NCI-H2081 treated with DMSO at 0.1 percent for 48 hours (cell line): Measurements from ENCODE around the gene STXBP4.

Experiments
- DNase-seq: peaks from one replicate; lab custom pipeline; 2025; lab: John Stamatoyannopoulos, UW

Gene STXBP4

GRCh38 chr17:54971147-54971546, 2.6 kb downstream of the STXBP4 start:
- no peak for DNase-seq

GRCh38 chr17:54971901-54972300, 3.3 kb downstream of the STXBP4 start:
- DNase-seq, result no peak

DNA sequence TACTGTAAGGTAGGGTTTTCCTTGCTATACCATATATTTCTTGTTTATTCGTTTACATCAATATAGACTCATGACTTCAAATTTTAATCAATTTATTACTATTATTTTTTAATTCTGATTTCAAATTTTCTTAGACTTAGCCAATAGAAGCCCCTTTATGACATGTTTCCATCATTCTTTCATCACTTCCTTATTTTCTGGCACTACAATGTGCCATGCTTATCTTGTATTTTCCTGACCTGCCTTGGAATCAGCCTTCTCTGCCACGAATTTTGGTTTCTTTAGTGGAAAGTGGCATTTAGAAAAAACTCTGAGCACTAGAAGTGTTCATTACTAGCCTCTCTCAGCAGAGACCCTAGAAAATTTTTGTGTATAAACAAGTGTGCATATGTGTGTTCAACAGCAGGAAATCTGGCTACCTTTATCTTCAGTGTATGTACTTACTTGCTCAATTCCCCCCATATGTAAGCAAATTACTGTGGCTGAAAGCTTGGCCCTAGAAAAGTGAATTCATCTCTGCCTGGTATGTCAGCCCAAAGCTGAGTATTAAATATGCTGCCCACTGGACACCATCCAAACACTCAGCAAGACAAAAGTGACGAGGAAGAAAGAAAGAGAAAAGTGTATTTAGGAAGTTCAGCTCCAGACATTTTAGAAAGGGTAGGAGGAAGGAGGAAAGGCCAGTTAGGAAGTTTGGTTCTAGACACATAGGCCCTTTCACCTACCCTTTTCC, 4.0 kb downstream of the STXBP4 start:
- DNase-seq, result peak; percentile 11

- no peak for DNase-seq
Observed at GRCh38 chr17:54974759-54975158, 6.2 kb downstream of the STXBP4 start.

- no peak for DNase-seq
Observed at GRCh38 chr17:54976316-54976715, 7.8 kb downstream of the STXBP4 start.

DNA sequence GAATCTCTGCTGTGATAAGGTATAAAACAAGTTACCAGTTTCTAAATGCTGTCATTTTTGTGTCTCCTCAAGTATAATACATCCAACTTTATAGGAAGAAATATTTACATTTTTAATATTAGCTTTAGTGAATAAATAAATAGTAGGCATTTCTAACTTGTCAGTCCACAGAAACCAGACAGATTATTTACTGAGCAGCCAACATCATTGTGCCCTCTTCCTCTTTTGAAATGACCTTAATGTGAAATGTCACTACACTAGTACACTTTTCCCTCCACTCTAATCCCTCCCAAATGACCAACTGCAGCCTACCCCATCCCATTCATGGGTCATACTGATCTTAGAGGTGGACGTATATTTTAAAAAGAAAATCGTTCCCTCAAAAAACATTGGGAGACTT, 9.2 kb downstream of the STXBP4 start:
- DNase-seq, result no peak

DNA sequence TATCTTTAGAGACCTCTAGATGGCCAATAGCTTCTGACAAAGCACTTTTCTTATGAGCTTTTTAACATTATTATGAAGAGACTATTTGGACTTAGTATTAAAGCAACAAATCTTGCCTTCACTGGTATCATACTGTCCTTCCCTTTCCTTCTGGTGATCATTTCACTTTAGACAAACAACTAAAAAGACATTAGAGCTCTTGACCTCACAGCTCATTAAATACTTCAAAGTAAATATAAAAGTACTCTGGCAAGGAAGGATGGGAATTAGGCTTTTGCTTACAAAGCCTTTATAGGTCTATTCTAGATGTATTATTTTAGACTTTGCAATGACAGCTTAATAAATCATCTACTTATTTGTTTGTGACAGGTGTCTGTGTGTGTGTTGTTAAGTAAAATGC, 11.1 kb downstream of the STXBP4 start:
- DNase-seq, result no peak

- DNase-seq, result no peak
Observed at GRCh38 chr17:54980375-54980774, 11.8 kb downstream of the STXBP4 start.

DNA sequence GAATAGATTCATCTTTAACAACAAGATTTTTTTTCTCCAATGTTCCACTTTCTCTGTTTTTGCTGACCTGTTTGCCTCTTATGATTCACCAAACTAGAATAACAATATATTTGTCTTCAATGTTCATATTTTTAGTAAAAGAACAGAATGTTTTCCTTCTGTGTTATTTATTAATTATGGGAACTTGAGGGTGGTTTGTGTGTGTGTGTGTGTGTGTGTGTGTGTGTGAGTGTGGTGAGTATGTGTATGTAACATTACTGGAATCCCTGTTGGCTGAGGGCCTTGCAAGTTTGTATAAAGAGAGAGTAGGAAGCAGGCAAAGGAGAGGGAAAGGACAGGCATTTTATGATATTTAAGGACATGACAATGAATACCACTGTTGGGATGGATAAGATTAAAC, 13.8 kb downstream of the STXBP4 start:
- no peak for DNase-seq

GRCh38 chr17:54983260-54983659, 14.7 kb downstream of the STXBP4 start:
- no peak for DNase-seq

DNA sequence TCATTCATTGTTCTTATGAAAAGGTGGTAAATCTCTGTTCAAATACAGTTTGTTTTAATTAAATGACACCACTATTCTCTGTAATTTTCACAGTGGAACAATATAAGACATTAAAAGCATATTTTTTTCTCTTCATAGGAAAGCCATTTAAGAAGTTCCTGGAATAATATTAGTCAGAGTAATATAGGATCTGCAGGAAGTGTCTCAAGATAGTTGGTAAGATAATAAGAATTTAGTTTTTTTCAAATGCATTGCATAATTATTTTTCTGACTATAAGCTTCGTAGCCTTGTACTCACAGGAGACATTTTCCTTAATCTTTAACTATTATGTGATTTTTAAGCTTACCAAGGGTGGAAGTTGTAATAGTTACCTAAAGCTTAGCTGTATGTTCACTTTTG, 16.9 kb downstream of the STXBP4 start:
- no peak for DNase-seq

GRCh38 chr17:54990118-54990517, 21.6 kb downstream of the STXBP4 start:
- no peak for DNase-seq

GRCh38 chr17:54991567-54991966, 23.0 kb downstream of the STXBP4 start:
- no peak for DNase-seq

- peak; percentile 31 for DNase-seq
Observed at GRCh38 chr17:54992797-54993639, 24.5 kb downstream of the STXBP4 start.

- DNase-seq, result no peak
Observed at GRCh38 chr17:54996441-54996840, 27.9 kb downstream of the STXBP4 start.

- no peak for DNase-seq
Observed at GRCh38 chr17:55002458-55002857, 33.9 kb downstream of the STXBP4 start.

GRCh38 chr17:55004484-55004883, 35.9 kb downstream of the STXBP4 start:
- no peak for DNase-seq

GRCh38 chr17:55005520-55005919, 37.0 kb downstream of the STXBP4 start:
- no peak for DNase-seq

DNA sequence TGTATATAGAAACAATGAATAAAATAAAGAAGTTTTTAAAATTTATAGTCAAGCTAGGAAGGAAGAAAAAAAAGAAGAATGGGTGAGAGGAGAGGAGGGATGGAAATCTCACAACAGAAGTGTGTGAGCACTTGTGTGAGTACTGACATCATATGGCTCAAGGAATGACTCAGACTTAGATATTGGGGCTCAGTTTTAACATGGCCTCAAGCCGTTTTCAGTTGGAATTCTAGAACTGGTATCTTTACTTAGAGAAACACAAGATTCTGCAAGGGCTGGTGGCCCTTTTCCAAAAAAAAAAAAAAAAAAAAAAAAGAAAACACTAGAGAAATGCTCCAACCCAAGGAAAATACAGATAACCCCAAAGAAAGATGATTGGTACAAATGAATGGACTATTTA, 55.1 kb downstream of the STXBP4 start:
- no peak for DNase-seq

- no peak for DNase-seq
Observed at GRCh38 chr17:55037828-55038227, 69.3 kb downstream of the STXBP4 start.

- no peak for DNase-seq
Observed at GRCh38 chr17:55038291-55038690, 69.7 kb downstream of the STXBP4 start.

GRCh38 chr17:55040611-55041010, 72.0 kb downstream of the STXBP4 start:
- DNase-seq, result no peak

DNA sequence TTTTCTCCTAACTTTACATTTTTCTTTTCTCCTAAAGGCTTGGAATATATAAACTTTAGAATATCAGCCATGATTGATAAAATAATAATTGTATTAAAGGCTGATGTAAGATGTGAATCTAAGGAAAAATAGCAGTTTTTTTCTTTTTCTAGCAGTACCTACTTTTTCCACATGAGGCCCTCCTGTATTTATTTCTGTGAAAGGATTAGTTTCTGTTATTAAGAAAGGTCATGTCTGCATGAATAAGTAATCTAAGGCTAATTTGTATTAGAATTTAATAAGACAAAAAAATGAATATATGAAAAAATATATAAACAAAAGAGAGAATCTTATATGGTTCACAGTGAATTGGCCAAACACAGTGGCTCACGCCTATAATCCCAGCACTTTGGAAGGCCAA, 85.3 kb downstream of the STXBP4 start:
- DNase-seq, result no peak
